HEK293 (cell line): ENCODE results near the gene CACNA1G.

Experiments
- CTCF ChIA-PET: fragments of 350-600 bp; formaldehyde crosslinking; extraction: SDS; loops from one replicate; lab custom pipeline; 2021; ENCODE audit warnings: antibody characterized with exemption; lab: Yijun Ruan, JAX
- POLR2A ChIA-PET: fragments of 300-600 bp; formaldehyde crosslinking; extraction: SDS; loops from one replicate; lab custom pipeline; 2020; ENCODE audit warnings: antibody characterized with exemption, inconsistent platforms; lab: Yijun Ruan, JAX
- H3K27ac ChIP-seq: fragments of 200-500 bp; sonication (Bioruptor generic); 2 replicates; pipeline ENCODE4 v1.5.1; 2014; ENCODE audit warnings: low read depth, low read length, control low read depth, inconsistent platforms; ENCODE audit errors: extremely low read depth
- H3K36me3 ChIP-seq, 2 experiments: fragments of 200-500 bp in 1 of 2; sonication (Bioruptor generic) in 1 of 2; 1 replicate in 1 of 2; 2 replicates in 1 of 2; pipeline ENCODE4 v1.5.1; 2014 to 2017; ENCODE audit warnings: inconsistent platforms in 2 of 2, low read length in 2 of 2; ENCODE audit not compliant: control insufficient read depth in 2 of 2, insufficient read depth in 1 of 2
- H3K4me1 ChIP-seq: fragments of 200-500 bp; sonication (Bioruptor generic); 2 replicates; pipeline ENCODE4 v1.5.1; 2014; ENCODE audit warnings: mild to moderate bottlenecking, low read length, inconsistent platforms; ENCODE audit not compliant: control insufficient read depth, insufficient read depth
- H3K4me3 ChIP-seq: 2 replicates; pipeline ENCODE4 v1.5.1; 2011; ENCODE audit warnings: low read depth, mild to moderate bottlenecking, control low read depth, low read length, moderate library complexity
- H3K9me3 ChIP-seq: fragments of 200-500 bp; sonication (Bioruptor generic); 2 replicates; pipeline ENCODE4 v1.5.1; 2014; ENCODE audit warnings: low read depth, low read length, inconsistent platforms; ENCODE audit not compliant: control insufficient read depth, insufficient read depth
- FEZF1 ChIP-seq: fragments of 450-650 bp; formaldehyde crosslinking; IDR thresholded peaks from 2 replicates; pipeline ENCODE4 v1.5.1; 2016; ENCODE audit warnings: missing biosample characterization, missing genetic modification characterization
- GLI4 ChIP-seq: fragments of 450-650 bp; formaldehyde crosslinking; IDR thresholded peaks from 2 replicates; pipeline ENCODE4 v1.5.1; 2016; ENCODE audit warnings: missing biosample characterization, missing genetic modification characterization
- GLIS2 ChIP-seq: fragments of 450-650 bp; formaldehyde crosslinking; IDR thresholded peaks from 2 replicates; pipeline ENCODE4 v1.5.1; 2016; ENCODE audit warnings: missing biosample characterization, missing genetic modification characterization
- INSM2 ChIP-seq: fragments of 450-650 bp; formaldehyde crosslinking; IDR thresholded peaks from 2 replicates; pipeline ENCODE4 v1.5.1; 2016; ENCODE audit warnings: missing biosample characterization, missing genetic modification characterization
- OSR2 ChIP-seq: fragments of 450-650 bp; formaldehyde crosslinking; IDR thresholded peaks from 2 replicates; pipeline ENCODE4 v1.5.1; 2016; ENCODE audit warnings: missing biosample characterization, missing genetic modification characterization
- PATZ1 ChIP-seq: fragments of 450-650 bp; formaldehyde crosslinking; IDR thresholded peaks from 2 replicates; pipeline ENCODE4 v1.5.1; 2016; ENCODE audit warnings: missing biosample characterization, missing genetic modification characterization
- RBAK ChIP-seq: fragments of 450-650 bp; formaldehyde crosslinking; IDR thresholded peaks from 2 replicates; pipeline ENCODE4 v1.5.1; 2016; ENCODE audit warnings: missing biosample characterization, missing genetic modification characterization
- WT1 ChIP-seq: fragments of 450-650 bp; formaldehyde crosslinking; IDR thresholded peaks from 2 replicates; pipeline ENCODE4 v1.5.1; 2016; ENCODE audit warnings: missing biosample characterization, missing genetic modification characterization
- ZFHX2 ChIP-seq: fragments of 450-650 bp; formaldehyde crosslinking; conservative IDR thresholded peaks from 2 replicates; pipeline ENCODE4 v1.5.1; 2016; ENCODE audit warnings: missing biosample characterization, missing genetic modification characterization
- ZNF157 ChIP-seq: fragments of 450-650 bp; formaldehyde crosslinking; IDR thresholded peaks from 2 replicates; pipeline ENCODE4 v1.5.1; 2016; ENCODE audit warnings: missing biosample characterization, missing genetic modification characterization
- ZNF366 ChIP-seq: fragments of 450-650 bp; formaldehyde crosslinking; conservative IDR thresholded peaks from 2 replicates; pipeline ENCODE4 v1.5.1; 2016; ENCODE audit warnings: missing biosample characterization, missing genetic modification characterization
- ZSCAN18 ChIP-seq: fragments of 450-650 bp; formaldehyde crosslinking; IDR thresholded peaks from 2 replicates; pipeline ENCODE4 v1.5.1; 2016; ENCODE audit warnings: missing biosample characterization, missing genetic modification characterization

CACNA1G gene

GRCh38 chr17:50561746-50562141 is 1.2 kb downstream of the CACNA1G start:
- no peaks in the 10 kb centered on the region for H3K36me3 ChIP-seq
- ChIA-PET POLR2A (interaction anchor here (0.6 to 1.1 kb wide), 3 partner anchors 64 to 252 kb away, joined by 3 to 5 read pairs (median 4); no protein-coding TSS in a partner anchor), CTCF (interaction anchor here (0.5 to 3.4 kb wide), 10 partner anchors 8 to 276 kb away, joined by 3 to 20 read pairs (median 4); no protein-coding TSS in a partner anchor)
- TF ChIP-seq GLI4 = no peak
- TF ChIP-seq RBAK (tag by site-specific recombination) = no peak
- no peaks in the 10 kb centered on the region for H3K9me3 ChIP-seq
- H3K27ac ChIP-seq = no peak overlapping the region
- H3K4me3 ChIP-seq = peak overlapping the region; percentile 38; the same call in 1 of the 2 replicates
- peaks cover 5% of the 10 kb centered on the region; the same call in 1 of the 2 replicates for H3K4me1 ChIP-seq

- TF ChIP-seq WT1 (tag by site-specific recombination) (0 out of 2 replicates have a peak, but pooled peaks have one; percentile 13), INSM2 (no peak), PATZ1 (tag by site-specific recombination) (peak; percentile 51; the same call in 1 of the 2 replicates), ZFHX2 (tag by site-specific recombination) (0 out of 2 replicates have a peak, but pooled peaks have one; percentile 27), FEZF1 (tag by site-specific recombination) (no peak), GLIS2 (tag by site-specific recombination) (peak; percentile 41; the same call in 1 of the 2 replicates), OSR2 (tag by site-specific recombination) (no peak), ZNF157 (tag by site-specific recombination) (no peak)
- H3K9me3 ChIP-seq = no peaks in the 10 kb centered on the region
- ChIA-PET CTCF (interaction anchor here (0.6 to 3.4 kb wide), 17 partner anchors 10 to 516 kb away, joined by 3 to 20 read pairs (median 3); no protein-coding TSS in a partner anchor), POLR2A (interaction anchor here (0.7 to 1.0 kb wide), 2 partner anchors 20 to 48 kb away, joined by 4 to 7 read pairs; no protein-coding TSS in a partner anchor)
- H3K36me3 ChIP-seq = no peaks in the 10 kb centered on the region
- H3K4me3 ChIP-seq = no peak overlapping the region
- H3K4me1 ChIP-seq = peaks cover 5% of the 10 kb centered on the region; the same call in 1 of the 2 replicates
- H3K27ac ChIP-seq = no peak overlapping the region
Observed at GRCh38 chr17:50562242-50563091, 2.0 kb downstream of the CACNA1G start.

- POLR2A ChIA-PET = interaction anchor here (0.7 to 1.0 kb wide), 2 partner anchors 21 to 48 kb away, joined by 4 to 7 read pairs; no protein-coding TSS in a partner anchor
- TF ChIP-seq ZNF366 (tag by site-specific recombination) (0 out of 2 replicates have a peak, but pooled peaks have one; percentile 13), ZSCAN18 (tag by site-specific recombination) (no peak)
- TF ChIP-seq, all 188 proteins: peak for 1
- Histone ChIP-seq H3K4me1 (peaks cover 5% of the 10 kb centered on the region; the same call in 1 of the 2 replicates), H3K27ac (no peak overlapping the region), H3K36me3 (no peaks in the 10 kb centered on the region), H3K4me3 (no peak overlapping the region), H3K9me3 (no peaks in the 10 kb centered on the region)
- CTCF ChIA-PET = interaction anchor here (0.6 to 2.1 kb wide), 15 partner anchors 10 to 220 kb away, joined by 3 to 15 read pairs (median 3); no protein-coding TSS in a partner anchor
Observed at GRCh38 chr17:50563092-50563511, 2.6 kb downstream of the CACNA1G start.
